HFFc6 (cell line): ENCODE data around the gene ATP7A. TPM values are rescaled to one million over a fixed set of nuclear protein-coding genes. Genes with fewer than 3 reads are reported as not detected.

ENCODE experiments used
- DNase-seq: peaks from one replicate; pipeline ENCODE4 v3.0.0-alpha.2; 2018
- H3K27ac Mint-ChIP-seq: 2 replicates; pipeline ENCODE4 v1.8.0; 2020; ENCODE audit warnings: mild to moderate bottlenecking, mixed read lengths
- H3K27me3 Mint-ChIP-seq: 2 replicates; pipeline ENCODE4 v1.8.0; 2021; ENCODE audit warnings: mild to moderate bottlenecking, moderate library complexity, mixed read lengths; ENCODE audit not compliant: insufficient read depth
- H3K36me3 Mint-ChIP-seq: 2 replicates; pipeline ENCODE4 v1.8.0; 2021; ENCODE audit warnings: low read depth, mixed read lengths
- H3K4me1 Mint-ChIP-seq: 2 replicates; pipeline ENCODE4 v1.8.0; 2020; ENCODE audit warnings: low read depth, mixed read lengths
- H3K4me3 Mint-ChIP-seq: 2 replicates; pipeline ENCODE4 v1.8.0; 2020; ENCODE audit warnings: mild to moderate bottlenecking, moderate library complexity, mixed read lengths
- H3K9me3 Mint-ChIP-seq: 2 replicates; pipeline ENCODE4 v1.8.0; 2020; ENCODE audit warnings: mild to moderate bottlenecking, mixed read lengths
- CTCF ChIP-seq: fragments of 200-600 bp; sonication (generic); IDR thresholded peaks from 2 replicates; pipeline ENCODE4 v1.5.0; 2021; ENCODE audit warnings: antibody characterized with exemption, mild to moderate bottlenecking
- total RNA-seq, 6 experiments: library from RNA; stranded (reverse); fragmentation: NEBNext Ultra II Directional; extraction: Animal tissue kit (Norgen Biotek cat#: 25700); gene quantifications; 2 replicates in 1 of 6; 3 replicates in 5 of 6; pipeline ENCODE4 v1.2.3, GENCODE V29; 2021

ATP7A gene
- total RNA-seq, 6 experiments from 2014 or later: 7.8 to 10.1 (median 8.9) TPM

- no peak for DNase-seq
- H3K9me3 Mint-ChIP-seq: no peaks in the 10 kb centered on the region
- H3K4me3 Mint-ChIP-seq: no peak overlapping the region
- no peak for TF ChIP-seq CTCF
- H3K27ac Mint-ChIP-seq: no peak overlapping the region
- H3K36me3 Mint-ChIP-seq: no peaks in the 10 kb centered on the region
- H3K27me3 Mint-ChIP-seq: no peaks in the 10 kb centered on the region
- H3K4me1 Mint-ChIP-seq: no peaks in the 10 kb centered on the region; the same call in 1 of the 2 replicates
Observed at GRCh38 chrX:78019586-78020483, 109.3 kb downstream of the ATP7A start.

- H3K4me1 Mint-ChIP-seq: no peaks in the 10 kb centered on the region; the same call in 1 of the 2 replicates
- H3K36me3 Mint-ChIP-seq: no peaks in the 10 kb centered on the region
- H3K27ac Mint-ChIP-seq: no peak overlapping the region
- DNase-seq: peak; percentile 1
- no peak overlapping the region for H3K4me3 Mint-ChIP-seq
- H3K27me3 Mint-ChIP-seq: no peaks in the 10 kb centered on the region
- H3K9me3 Mint-ChIP-seq: no peaks in the 10 kb centered on the region
- peak; percentile 76 for TF ChIP-seq CTCF
Observed at GRCh38 chrX:78024349-78025059, 114.0 kb downstream of the ATP7A start.

GRCh38 chrX:78027798-78028197, 117.3 kb downstream of the ATP7A start:
- no peak for DNase-seq
- Mint-ChIP-seq H3K27ac (no peak overlapping the region), H3K4me1 (no peaks in the 10 kb centered on the region; the same call in 1 of the 2 replicates), H3K4me3 (no peak overlapping the region), H3K9me3 (no peaks in the 10 kb centered on the region), H3K36me3 (no peaks in the 10 kb centered on the region), H3K27me3 (no peaks in the 10 kb centered on the region)
- no peak for TF ChIP-seq CTCF

GRCh38 chrX:78029663-78030062, 119.2 kb downstream of the ATP7A start:
- peak; percentile 3 for DNase-seq
- H3K27ac Mint-ChIP-seq: no peak overlapping the region
- H3K36me3 Mint-ChIP-seq: no peaks in the 10 kb centered on the region
- no peaks in the 10 kb centered on the region; the same call in 1 of the 2 replicates for H3K4me1 Mint-ChIP-seq
- H3K9me3 Mint-ChIP-seq: no peaks in the 10 kb centered on the region
- no peaks in the 10 kb centered on the region for H3K27me3 Mint-ChIP-seq
- peak; percentile 68 for TF ChIP-seq CTCF
- H3K4me3 Mint-ChIP-seq: no peak overlapping the region

- Mint-ChIP-seq H3K36me3 (no peaks in the 10 kb centered on the region), H3K9me3 (no peaks in the 10 kb centered on the region), H3K4me1 (no peaks in the 10 kb centered on the region), H3K27me3 (peaks cover 4% of the 10 kb centered on the region; the same call in 1 of the 2 replicates), H3K4me3 (no peak overlapping the region), H3K27ac (no peak overlapping the region)
- DNase-seq: no peak
- no peak for TF ChIP-seq CTCF
Observed at GRCh38 chrX:78035061-78035460, 124.6 kb downstream of the ATP7A start.
